ENCODE data around the gene LZTS2. TPM values are rescaled to one million over a fixed set of nuclear protein-coding genes. Genes with fewer than 3 reads are reported as not detected.

Gene LZTS2
- total and polyA plus RNA-seq, 10 of the 15 experiments (the other 5 are each of a cell fraction or from before 2014, with no cell fraction given) = 0.08 to 13.4 (median 7.2) TPM

DNA sequence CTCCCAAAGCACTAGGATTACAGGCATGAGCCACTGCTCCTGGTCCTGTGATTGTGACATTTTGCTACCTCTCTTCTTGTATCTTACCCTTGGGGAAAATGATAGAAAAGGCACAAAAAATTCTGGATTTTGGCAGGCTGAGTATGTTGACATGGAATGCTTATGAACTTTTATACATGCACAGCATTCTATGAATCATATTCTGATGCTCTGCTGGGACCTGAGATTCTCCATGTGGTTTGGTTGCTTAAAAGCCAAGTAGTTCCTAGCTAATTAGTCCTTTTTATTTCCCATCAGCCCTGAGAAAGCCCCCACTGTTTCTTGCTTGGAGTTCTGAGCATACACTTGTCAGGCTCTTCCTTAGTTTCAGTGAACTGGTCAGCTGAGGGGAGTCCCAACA lies 53.9 kb downstream of the LZTS2 start (continued):
- TF ChIP-seq, protein P1, sequence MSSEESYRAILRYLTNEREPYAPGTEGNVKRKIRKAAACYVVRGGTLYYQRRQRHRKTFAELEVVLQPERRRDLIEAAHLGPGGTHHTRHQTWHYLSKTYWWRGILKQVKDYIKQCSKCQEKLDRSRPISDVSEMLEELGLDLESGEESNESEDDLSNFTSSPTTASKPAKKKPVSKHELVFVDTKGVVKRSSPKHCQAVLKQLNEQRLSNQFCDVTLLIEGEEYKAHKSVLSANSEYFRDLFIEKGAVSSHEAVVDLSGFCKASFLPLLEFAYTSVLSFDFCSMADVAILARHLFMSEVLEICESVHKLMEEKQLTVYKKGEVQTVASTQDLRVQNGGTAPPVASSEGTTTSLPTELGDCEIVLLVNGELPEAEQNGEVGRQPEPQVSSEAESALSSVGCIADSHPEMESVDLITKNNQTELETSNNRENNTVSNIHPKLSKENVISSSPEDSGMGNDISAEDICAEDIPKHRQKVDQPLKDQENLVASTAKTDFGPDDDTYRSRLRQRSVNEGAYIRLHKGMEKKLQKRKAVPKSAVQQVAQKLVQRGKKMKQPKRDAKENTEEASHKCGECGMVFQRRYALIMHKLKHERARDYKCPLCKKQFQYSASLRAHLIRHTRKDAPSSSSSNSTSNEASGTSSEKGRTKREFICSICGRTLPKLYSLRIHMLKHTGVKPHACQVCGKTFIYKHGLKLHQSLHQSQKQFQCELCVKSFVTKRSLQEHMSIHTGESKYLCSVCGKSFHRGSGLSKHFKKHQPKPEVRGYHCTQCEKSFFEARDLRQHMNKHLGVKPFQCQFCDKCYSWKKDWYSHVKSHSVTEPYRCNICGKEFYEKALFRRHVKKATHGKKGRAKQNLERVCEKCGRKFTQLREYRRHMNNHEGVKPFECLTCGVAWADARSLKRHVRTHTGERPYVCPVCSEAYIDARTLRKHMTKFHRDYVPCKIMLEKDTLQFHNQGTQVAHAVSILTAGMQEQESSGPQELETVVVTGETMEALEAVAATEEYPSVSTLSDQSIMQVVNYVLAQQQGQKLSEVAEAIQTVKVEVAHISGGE (CRISPR knock-in tag; IDR thresholded peaks at IDR 0.05) = no peak
- no peak for TF ChIP-seq ATF7 (IDR thresholded peaks at IDR 0.05; ENCODE audit: low read depth)
- no peak for TF ChIP-seq MEF2B (IDR thresholded peaks at IDR 0.05; ENCODE audit: partially characterized antibody, poor library complexity, severe bottlenecking)
- no peak for TF ChIP-seq RBBP5 (conservative IDR thresholded peaks at IDR 0.05)
- TF ChIP-seq ATF3 (IDR thresholded peaks at IDR 0.05; ENCODE audit: borderline replicate concordance, extremely low read depth, low read depth, low read length) = no peak
- TF ChIP-seq HDAC6 (IDR thresholded peaks at IDR 0.05; ENCODE audit: unreplicated experiment) = no peak
- TF ChIP-seq, protein P2, sequence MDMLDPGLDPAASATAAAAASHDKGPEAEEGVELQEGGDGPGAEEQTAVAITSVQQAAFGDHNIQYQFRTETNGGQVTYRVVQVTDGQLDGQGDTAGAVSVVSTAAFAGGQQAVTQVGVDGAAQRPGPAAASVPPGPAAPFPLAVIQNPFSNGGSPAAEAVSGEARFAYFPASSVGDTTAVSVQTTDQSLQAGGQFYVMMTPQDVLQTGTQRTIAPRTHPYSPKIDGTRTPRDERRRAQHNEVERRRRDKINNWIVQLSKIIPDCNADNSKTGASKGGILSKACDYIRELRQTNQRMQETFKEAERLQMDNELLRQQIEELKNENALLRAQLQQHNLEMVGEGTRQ (IDR thresholded peaks at IDR 0.05; ENCODE audit: borderline replicate concordance, low read depth, low read length) = no peak
- no peak for TF ChIP-seq SUZ12 (IDR thresholded peaks at IDR 0.05; ENCODE audit: unreplicated experiment)
- TF ChIP-seq TBL1XR1 (IDR thresholded peaks at IDR 0.05; ENCODE audit: low read depth, low read length) = no peak
- TF ChIP-seq, protein P3, sequence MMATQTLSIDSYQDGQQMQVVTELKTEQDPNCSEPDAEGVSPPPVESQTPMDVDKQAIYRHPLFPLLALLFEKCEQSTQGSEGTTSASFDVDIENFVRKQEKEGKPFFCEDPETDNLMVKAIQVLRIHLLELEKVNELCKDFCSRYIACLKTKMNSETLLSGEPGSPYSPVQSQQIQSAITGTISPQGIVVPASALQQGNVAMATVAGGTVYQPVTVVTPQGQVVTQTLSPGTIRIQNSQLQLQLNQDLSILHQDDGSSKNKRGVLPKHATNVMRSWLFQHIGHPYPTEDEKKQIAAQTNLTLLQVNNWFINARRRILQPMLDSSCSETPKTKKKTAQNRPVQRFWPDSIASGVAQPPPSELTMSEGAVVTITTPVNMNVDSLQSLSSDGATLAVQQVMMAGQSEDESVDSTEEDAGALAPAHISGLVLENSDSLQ (IDR thresholded peaks at IDR 0.05) = no peak
- no peak for TF ChIP-seq NR2C1 (IDR thresholded peaks at IDR 0.05)
- no peak for TF ChIP-seq CHD4 (IDR thresholded peaks at IDR 0.05)
- TF ChIP-seq ESRRA (IDR thresholded peaks at IDR 0.05; ENCODE audit: low read length) = no peak
- TF ChIP-seq, protein P4, sequence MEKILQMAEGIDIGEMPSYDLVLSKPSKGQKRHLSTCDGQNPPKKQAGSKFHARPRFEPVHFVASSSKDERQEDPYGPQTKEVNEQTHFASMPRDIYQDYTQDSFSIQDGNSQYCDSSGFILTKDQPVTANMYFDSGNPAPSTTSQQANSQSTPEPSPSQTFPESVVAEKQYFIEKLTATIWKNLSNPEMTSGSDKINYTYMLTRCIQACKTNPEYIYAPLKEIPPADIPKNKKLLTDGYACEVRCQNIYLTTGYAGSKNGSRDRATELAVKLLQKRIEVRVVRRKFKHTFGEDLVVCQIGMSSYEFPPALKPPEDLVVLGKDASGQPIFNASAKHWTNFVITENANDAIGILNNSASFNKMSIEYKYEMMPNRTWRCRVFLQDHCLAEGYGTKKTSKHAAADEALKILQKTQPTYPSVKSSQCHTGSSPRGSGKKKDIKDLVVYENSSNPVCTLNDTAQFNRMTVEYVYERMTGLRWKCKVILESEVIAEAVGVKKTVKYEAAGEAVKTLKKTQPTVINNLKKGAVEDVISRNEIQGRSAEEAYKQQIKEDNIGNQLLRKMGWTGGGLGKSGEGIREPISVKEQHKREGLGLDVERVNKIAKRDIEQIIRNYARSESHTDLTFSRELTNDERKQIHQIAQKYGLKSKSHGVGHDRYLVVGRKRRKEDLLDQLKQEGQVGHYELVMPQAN (conservative IDR thresholded peaks at IDR 0.05) = no peak
- TF ChIP-seq SRF (IDR thresholded peaks at IDR 0.05; ENCODE audit: low read depth in 2 of 2, low read length in 2 of 2) = no peak
- no peak for TF ChIP-seq ZNF274 (IDR thresholded peaks at IDR 0.05; ENCODE audit: insufficient read depth, insufficient read length)
